ENCODE results near the gene TOR3A.
A peak's percentile ranks its signal among the peaks of the same experiment; 100 is the strongest.

TOR3A gene

DNA sequence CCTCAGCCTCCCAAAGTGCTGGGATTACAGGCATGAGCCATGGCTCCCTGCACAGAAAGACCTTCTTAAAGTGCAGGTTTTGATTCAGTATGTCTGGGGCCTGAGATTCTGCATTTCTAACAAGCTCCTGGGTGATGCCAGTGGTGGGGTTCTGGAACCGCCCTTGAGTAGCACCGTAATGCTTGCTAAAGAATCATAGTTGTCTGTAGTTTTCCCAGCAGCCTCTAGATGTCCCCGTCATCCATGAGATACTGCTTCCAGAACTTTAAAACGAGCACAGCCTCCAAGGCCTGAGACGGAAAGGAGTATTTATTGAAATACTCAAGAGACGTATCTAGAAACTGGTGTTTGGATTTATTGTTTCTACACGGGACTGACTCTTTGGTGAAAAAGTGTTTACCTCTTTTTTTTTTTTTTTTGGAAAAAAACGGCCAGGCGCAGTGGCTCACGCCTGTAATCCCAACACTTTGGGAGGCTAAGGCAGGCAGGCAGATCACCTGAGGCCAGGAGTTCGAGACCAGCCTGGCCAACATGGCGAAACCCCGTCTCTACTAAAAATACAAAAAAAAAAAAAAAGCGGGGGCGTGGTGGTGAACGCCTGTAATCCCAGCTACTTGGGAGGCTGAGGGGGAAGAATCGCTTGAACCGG lies 2.6 kb upstream of the TOR3A start:
- DNase-seq, result peak; percentile 39 to 52

GRCh38 chr1:179080866-179081686 lies 794 bp upstream of the TOR3A start:
- DNase-seq, result peak; percentile 33 to 36

DNA sequence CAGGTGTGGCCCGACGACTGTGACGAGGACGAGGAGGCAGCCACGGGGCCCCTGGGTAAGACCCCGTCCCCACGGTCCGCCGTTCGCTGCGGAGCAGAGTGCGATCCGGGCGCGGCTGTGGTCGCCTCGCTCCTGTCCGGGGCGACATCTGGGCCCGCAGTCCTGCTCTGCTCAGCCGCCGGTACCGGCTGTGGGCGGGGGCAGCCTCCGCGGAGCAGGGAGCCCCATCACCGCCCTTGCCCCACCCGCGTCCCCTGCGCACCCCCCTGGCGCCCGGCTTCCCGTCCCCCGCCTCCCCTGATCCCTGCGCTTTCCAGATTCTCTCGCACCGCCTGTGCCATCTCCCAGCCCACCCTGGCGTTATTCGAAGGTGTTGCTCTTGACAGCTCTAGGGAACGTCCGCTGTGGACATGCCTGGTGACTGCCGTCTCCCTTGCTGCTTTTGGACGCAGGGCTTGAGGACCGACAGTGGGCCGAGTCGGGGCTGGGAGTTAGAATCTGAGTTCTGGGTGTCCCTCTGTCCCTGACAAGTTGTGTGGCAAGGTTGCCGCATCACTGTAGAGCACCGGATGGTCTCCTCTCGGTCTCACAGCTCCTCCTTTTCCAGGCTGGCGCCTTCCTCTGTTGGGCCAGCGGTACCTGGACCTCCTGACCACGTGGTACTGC lies 596 bp downstream of the TOR3A start:
- DNase-seq, result peak; percentile 58 to 62

DNA sequence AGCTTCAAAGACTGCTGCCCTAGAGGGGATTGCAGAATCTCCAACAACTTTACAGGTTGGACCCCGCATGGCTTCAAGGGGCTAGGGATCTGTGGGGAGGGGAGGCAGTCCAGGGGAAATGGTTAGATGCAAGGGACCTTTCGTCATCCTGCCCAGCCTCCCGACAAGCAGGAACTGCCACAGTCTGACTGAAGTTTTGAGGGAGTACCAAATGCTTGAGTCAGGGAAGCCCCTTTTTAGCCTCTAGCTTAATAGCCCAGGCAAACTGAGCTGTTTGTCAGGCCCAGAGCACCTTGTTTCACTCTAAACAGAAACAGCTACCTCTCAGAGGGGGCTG lies 1.1 kb downstream of the TOR3A start:
- no peak for DNase-seq

DNA sequence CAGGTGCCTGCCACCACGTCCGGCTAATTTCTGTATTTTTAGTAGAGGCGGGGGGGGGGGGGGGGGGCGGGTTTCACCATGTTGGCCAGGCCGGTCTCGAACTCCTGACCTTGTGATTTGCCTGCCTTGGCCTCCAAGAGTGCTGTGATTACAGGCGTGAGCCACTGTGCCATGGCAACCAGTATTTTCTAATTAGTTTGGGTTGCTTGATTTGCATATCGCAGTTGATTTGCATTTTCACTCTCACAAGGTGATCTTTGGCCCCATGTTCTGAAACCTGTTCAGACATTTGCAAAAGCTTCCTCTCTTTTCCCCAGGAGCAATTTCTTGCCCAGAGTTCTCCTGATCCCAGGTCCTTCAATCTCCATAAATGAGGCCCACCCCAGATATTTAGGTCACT lies 1.7 kb downstream of the TOR3A start:
- DNase-seq, result peak in 1 of 2 experiments; percentile 10

- DNase-seq, result no peak
Observed at GRCh38 chr1:179087665-179088064, 5.8 kb downstream of the TOR3A start.

- DNase-seq, result no peak
Observed at GRCh38 chr1:179089827-179090482, 8.1 kb downstream of the TOR3A start.

DNA sequence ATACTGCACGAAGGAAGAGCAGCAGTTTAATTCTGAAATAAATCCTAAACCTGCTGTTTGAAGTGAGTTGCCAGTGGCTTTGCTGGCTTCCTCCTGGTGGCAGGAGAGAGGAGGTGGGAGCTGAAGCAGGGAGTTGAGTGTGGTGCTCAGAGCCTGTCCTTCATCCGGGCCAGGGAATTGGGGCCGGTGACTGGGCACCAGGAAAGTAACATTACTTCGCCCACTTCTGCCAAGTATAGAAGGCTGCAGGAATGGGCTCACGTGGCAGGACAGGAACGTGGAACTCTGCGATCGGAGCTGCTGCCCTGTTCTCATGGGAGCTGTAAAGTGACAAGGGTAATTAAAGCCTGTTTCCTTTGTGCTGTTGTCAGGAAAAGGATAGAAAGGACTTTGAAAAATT lies 8.7 kb downstream of the TOR3A start:
- DNase-seq, result no peak

DNA sequence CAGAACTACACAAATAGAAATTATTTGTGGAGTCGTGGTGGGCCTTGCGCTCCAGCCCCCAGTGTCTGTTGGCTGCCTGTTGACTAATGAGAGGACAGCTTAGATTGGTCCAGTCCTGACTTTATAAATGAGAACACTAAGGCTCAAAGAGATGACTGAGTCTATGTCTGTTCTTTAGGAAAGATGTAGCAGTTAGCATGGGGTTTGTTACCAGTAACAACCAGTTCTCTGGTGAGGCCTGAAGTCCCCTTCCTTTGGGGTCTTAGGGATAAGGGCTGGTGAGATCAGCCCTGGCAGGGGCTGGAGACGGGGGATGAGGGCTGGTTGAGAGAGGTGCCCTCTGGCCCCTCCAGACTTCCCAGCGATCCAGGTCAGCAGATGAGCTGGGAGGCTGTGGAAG lies 9.1 kb downstream of the TOR3A start:
- DNase-seq, result peak in 1 of 2 experiments; percentile 1

GRCh38 chr1:179091691-179092165 lies 9.9 kb downstream of the TOR3A start:
- no peak for DNase-seq

DNA sequence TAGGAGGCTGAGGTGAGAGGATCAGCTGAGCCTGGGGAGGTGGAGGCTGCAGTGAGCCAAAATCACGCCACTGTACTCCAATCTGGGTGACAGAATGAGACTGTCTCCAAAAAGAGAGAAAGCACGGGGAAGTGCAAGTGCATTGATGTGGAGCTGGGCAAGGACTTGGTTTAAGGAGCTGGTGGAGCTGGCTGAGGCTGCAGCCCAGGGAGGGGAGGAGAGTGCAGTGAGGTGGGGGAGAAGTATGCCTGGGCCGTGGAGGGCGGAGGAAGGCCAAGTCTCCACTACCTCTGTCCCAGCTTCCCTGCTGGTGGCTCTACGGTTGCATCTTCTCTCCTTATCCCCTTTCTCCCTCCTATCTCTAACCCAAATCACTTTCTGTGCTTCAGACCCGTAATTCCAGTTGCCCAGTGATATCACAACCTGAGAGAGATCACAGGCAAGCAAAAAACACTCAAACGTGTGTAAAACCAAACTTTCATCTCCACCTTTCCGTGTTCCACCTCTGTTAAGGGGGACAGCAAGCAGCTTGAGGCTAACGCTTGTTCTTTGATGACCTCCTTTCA lies 11.1 kb downstream of the TOR3A start:
- DNase-seq, result no peak

DNA sequence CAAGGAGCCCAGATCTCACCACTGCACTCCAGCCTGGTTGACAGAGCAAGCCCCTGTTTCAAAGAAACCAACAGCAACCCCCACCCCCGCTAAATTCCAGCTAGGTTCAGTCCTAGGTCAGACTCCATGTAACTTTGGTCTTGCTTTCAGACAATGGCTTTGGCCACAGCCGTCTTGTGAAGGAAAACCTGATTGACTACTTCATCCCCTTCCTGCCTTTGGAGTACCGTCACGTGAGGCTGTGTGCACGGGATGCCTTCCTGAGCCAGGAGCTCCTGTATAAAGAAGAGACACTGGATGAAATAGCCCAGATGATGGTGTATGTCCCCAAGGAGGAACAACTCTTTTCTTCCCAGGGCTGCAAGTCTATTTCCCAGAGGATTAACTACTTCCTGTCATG lies 12.9 kb downstream of the TOR3A start:
- DNase-seq, result no peak

- no peak for DNase-seq
Observed at GRCh38 chr1:179095377-179095776, 13.5 kb downstream of the TOR3A start.

GRCh38 chr1:179095924-179096323 lies 14.1 kb downstream of the TOR3A start:
- no peak for DNase-seq

GRCh38 chr1:179099891-179100290 lies 18.0 kb downstream of the TOR3A start:
- no peak for DNase-seq

DNA sequence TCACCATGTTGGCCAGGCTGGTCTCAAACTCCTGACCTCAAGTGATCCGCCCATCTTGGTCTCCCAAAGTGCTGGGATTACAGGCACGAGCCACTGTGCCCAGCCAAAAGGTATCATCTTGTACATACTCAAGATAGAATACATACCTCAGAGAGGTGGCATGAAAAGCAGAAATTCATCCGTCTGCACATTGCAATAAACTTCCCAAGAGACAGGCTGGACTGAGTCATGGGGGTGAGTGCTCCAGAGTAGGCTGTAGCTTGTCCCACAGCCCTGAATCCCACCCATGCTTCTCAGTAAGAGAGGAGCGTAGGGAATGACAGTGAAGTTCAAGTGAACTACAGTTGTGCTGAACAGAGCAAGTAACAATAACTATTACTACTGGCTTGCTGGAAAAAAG lies 19.7 kb downstream of the TOR3A start:
- no peak for DNase-seq

DNA sequence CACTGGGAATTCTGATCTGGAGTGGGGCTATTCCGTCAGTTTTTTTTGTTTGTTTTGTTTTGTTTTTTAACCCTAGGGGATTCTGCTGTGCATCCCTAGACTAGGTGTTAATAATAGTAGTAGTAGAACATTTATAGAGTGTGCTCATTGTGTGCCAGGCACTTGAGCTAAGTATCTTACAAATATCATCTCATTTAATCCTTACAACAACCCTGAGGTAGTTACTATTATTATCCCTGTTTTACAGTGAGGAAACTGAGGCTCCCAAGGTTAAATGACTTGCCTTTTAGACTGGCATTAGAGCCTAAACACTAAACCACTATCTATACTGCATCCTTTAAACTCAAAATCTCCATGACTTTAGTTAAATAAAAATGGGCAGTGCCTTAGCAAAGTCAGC lies 22.1 kb downstream of the TOR3A start:
- DNase-seq, result no peak

GRCh38 chr1:179104611-179105250 lies 22.9 kb downstream of the TOR3A start:
- no peak for DNase-seq

DNA sequence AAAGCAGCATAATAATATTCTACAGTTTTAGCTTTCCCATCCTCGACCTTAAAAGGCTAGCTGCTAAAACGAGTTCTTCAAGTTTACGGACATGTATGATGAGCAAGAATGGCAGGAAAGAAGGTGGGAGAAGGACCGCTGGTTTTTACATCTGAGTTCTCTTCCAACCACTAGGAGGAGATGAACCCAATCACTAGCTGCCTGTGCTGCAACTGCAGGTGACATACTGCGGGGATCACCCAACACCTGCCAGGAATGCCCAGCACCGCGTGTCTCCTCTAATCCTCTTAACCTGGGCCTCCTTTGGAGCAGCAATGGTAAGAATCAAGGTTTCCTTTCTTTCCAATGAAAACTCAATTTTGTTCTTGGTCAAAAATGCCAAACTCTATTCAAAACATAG lies 23.5 kb downstream of the TOR3A start:
- DNase-seq, result no peak

GRCh38 chr1:179107706-179108629 lies 26.1 kb downstream of the TOR3A start:
- no peak for DNase-seq

GRCh38 chr1:179108644-179109043 lies 26.8 kb downstream of the TOR3A start:
- no peak for DNase-seq
